ENCODE data around the gene TRPM1. TPM values are rescaled to one million over a fixed set of nuclear protein-coding genes. Genes with fewer than 3 reads are reported as not detected.

The TRPM1 gene
- total RNA-seq, 1 donor from 2014 or later: not detected

GRCh38 chr15:30985081-30985531 is 116.4 kb downstream of the TRPM1 start:
- intact Hi-C loops (cut with micrococcal nuclease): no loop called here

- intact Hi-C loops (cut with micrococcal nuclease): no loop called here
Measured at GRCh38 chr15:30984542-30984941, 117.0 kb downstream of the TRPM1 start.

GRCh38 chr15:30984118-30984517 is 117.4 kb downstream of the TRPM1 start:
- intact Hi-C loops (cut with micrococcal nuclease): no loop called here

- intact Hi-C loops (cut with micrococcal nuclease): no loop called here
Measured at GRCh38 chr15:30979457-30979856, 122.1 kb downstream of the TRPM1 start.

- intact Hi-C loops (cut with micrococcal nuclease): no loop called here
Measured at GRCh38 chr15:30978328-30978727, 123.2 kb downstream of the TRPM1 start.

GRCh38 chr15:30974112-30974511 is 127.4 kb downstream of the TRPM1 start:
- intact Hi-C loops (cut with micrococcal nuclease): no loop called here

- intact Hi-C loops (cut with micrococcal nuclease): no loop called here
Measured at GRCh38 chr15:30973379-30973778, 128.1 kb downstream of the TRPM1 start.

GRCh38 chr15:30969724-30970123 is 131.8 kb downstream of the TRPM1 start:
- intact Hi-C loops (cut with micrococcal nuclease): loop anchor here (5.0 kb wide), 1 partner anchor 158 kb away; no protein-coding TSS in a partner anchor

- intact Hi-C loops (cut with micrococcal nuclease): no loop called here
Measured at GRCh38 chr15:30963681-30964080, 137.8 kb downstream of the TRPM1 start.

GRCh38 chr15:30962659-30963058 is 138.9 kb downstream of the TRPM1 start:
- intact Hi-C loops (cut with micrococcal nuclease): no loop called here

GRCh38 chr15:30962079-30962478 is 139.4 kb downstream of the TRPM1 start:
- intact Hi-C loops (cut with micrococcal nuclease): no loop called here

GRCh38 chr15:30958219-30958618 is 143.3 kb downstream of the TRPM1 start:
- intact Hi-C loops (cut with micrococcal nuclease): no loop called here

- intact Hi-C loops (cut with micrococcal nuclease): no loop called here
Measured at GRCh38 chr15:30956216-30957124, 145.1 kb downstream of the TRPM1 start.

GRCh38 chr15:30954674-30955073 is 146.9 kb downstream of the TRPM1 start:
- intact Hi-C loops (cut with micrococcal nuclease): no loop called here

- intact Hi-C loops (cut with micrococcal nuclease): no loop called here
Measured at GRCh38 chr15:30953731-30954378, 147.7 kb downstream of the TRPM1 start.

GRCh38 chr15:30953183-30953582 is 148.3 kb downstream of the TRPM1 start:
- intact Hi-C loops (cut with micrococcal nuclease): no loop called here

Other genes with a start within 250 kb of the TRPM1 start
- gene FAN1, start 197.8 kb downstream of the TRPM1 start, total RNA-seq: 23.6 and 24.5 TPM in 2 replicates
- 20.4 and 22.4 TPM in 2 replicates for gene MTMR10, start 110.1 kb downstream of the TRPM1 start, total RNA-seq
- gene KLF13, start 225.1 kb upstream of the TRPM1 start, total RNA-seq: 241 and 248 TPM in 2 replicates

Data from T-helper 1 cell treated with Interleukin-12 subunit alpha and Interleukin-12 subunit beta and Interleukin-4 antibody, amounts not matched to agents 30 ng/mL and 1 ng/mL, for 36 hours (primary cell).